OCI-LY3 (cell line): ENCODE measurements around the gene C1QTNF2.

Source experiments
- H2AFZ ChIP-seq: fragments of 200-600, 300-600 bp; shearing (Covaris generic); 2 replicates; pipeline ENCODE4 v1.6.0; 2014; ENCODE audit warnings: antibody characterized with exemption, low read depth, low read length
- H3K27ac ChIP-seq: fragments of 200-600, 300-600 bp; sonication (generic); 2 replicates; pipeline ENCODE4 v1.5.1; 2014; ENCODE audit warnings: mild to moderate bottlenecking, low read length, moderate library complexity, mixed read lengths
- H3K27me3 ChIP-seq: fragments of 200-600, 300-600 bp; sonication (generic); 2 replicates; pipeline ENCODE4 v1.6.1; 2014; ENCODE audit warnings: low read depth, low read length, mixed read lengths
- H3K36me3 ChIP-seq: fragments of 200-600, 300-600 bp; sonication (generic); replicated peaks from 2 replicates; pipeline ENCODE3; 2014; ENCODE audit warnings: low read depth, low read length, mixed read lengths
- H3K4me1 ChIP-seq: fragments of 300-600, 200-600 bp; sonication (generic); 2 replicates; pipeline ENCODE4 v1.6.1; 2014; ENCODE audit warnings: low read length, mixed read lengths
- H3K4me2 ChIP-seq: fragments of 200-600, 300-600 bp; sonication (generic); 2 replicates; pipeline ENCODE4 v1.6.1; 2014; ENCODE audit warnings: low read length, mixed read lengths
- H3K4me3 ChIP-seq: fragments of 300-600, 200-600 bp; sonication (generic); 2 replicates; pipeline ENCODE4 v1.5.1; 2014; ENCODE audit warnings: antibody characterized with exemption, mild to moderate bottlenecking, low read length, moderate library complexity
- H3K79me2 ChIP-seq: fragments of 300-600, 200-600 bp; shearing (Covaris generic); 2 replicates; pipeline ENCODE4 v1.6.1; 2014; ENCODE audit warnings: mild to moderate bottlenecking, low read length, mixed read lengths
- H3K9ac ChIP-seq: fragments of 300-600, 200-600 bp; shearing (Covaris generic); 2 replicates; pipeline ENCODE4 v1.6.0; 2014; ENCODE audit warnings: mild to moderate bottlenecking, low read length, moderate library complexity
- H3K9me3 ChIP-seq: fragments of 200-600, 300-600 bp; shearing (Covaris generic); 2 replicates; pipeline ENCODE4 v1.6.1; 2014; ENCODE audit warnings: low read length, mixed read lengths; ENCODE audit not compliant: insufficient read depth
- H4K20me1 ChIP-seq: fragments of 200-600, 300-600 bp; sonication (generic); 2 replicates; pipeline ENCODE4 v1.6.1; 2016; ENCODE audit warnings: low read length, mixed read lengths; ENCODE audit not compliant: insufficient read depth
- CTCF ChIP-seq: fragments of 200-600, 300-600 bp; sonication (generic); IDR thresholded peaks from 2 replicates; pipeline ENCODE4 v1.5.1; 2014; ENCODE audit warnings: antibody characterized with exemption, low read length, low read depth
- EZH2phosphoT487 ChIP-seq: fragments of 200-600 bp; shearing (Covaris generic); IDR thresholded peaks from 2 replicates; pipeline ENCODE4 v1.6.1; 2018; ENCODE audit warnings: antibody characterized with exemption, mixed run types, low read depth

C1QTNF2 gene

GRCh38 chr5:160354666-160355065, 15.8 kb downstream of the C1QTNF2 start:
- no peaks in the 10 kb centered on the region for H3K4me1 ChIP-seq
- no peak for TF ChIP-seq CTCF
- no peak for TF ChIP-seq EZH2phosphoT487

GRCh38 chr5:160353379-160353778, 17.0 kb downstream of the C1QTNF2 start:
- TF ChIP-seq EZH2phosphoT487 (no peak), CTCF (no peak)

More at GRCh38 chr5:160354666-160355065, 15.8 kb downstream of the C1QTNF2 start:
- no peak overlapping the region for H3K9ac ChIP-seq
- no peaks in the 10 kb centered on the region for H3K27me3 ChIP-seq
- no peak overlapping the region for H3K27ac ChIP-seq
- no peaks in the 10 kb centered on the region for H4K20me1 ChIP-seq
- H3K4me2 ChIP-seq: no peak overlapping the region
- H3K9me3 ChIP-seq: no peaks in the 10 kb centered on the region
- H3K36me3 ChIP-seq: no peaks in the 10 kb centered on the region
- H3K79me2 ChIP-seq: no peaks in the 10 kb centered on the region
- H3K4me3 ChIP-seq: no peak overlapping the region
- H2AFZ ChIP-seq: no peak overlapping the region

GRCh38 chr5:160352308-160352707, 18.1 kb downstream of the C1QTNF2 start:
- H3K4me1 ChIP-seq: no peaks in the 10 kb centered on the region
- H2AFZ ChIP-seq: no peak overlapping the region
- no peak overlapping the region for H3K27ac ChIP-seq

More at GRCh38 chr5:160353379-160353778, 17.0 kb downstream of the C1QTNF2 start:
- no peaks in the 10 kb centered on the region for H3K36me3 ChIP-seq
- no peaks in the 10 kb centered on the region for H3K9me3 ChIP-seq
- no peak overlapping the region for H3K4me2 ChIP-seq
- no peak overlapping the region for H3K27ac ChIP-seq
- no peaks in the 10 kb centered on the region for H4K20me1 ChIP-seq
- no peaks in the 10 kb centered on the region for H3K4me1 ChIP-seq
- no peaks in the 10 kb centered on the region for H3K27me3 ChIP-seq
- H2AFZ ChIP-seq: no peak overlapping the region
- H3K9ac ChIP-seq: no peak overlapping the region
- no peaks in the 10 kb centered on the region for H3K79me2 ChIP-seq
- no peak overlapping the region for H3K4me3 ChIP-seq

GRCh38 chr5:160349935-160350303, 20.5 kb downstream of the C1QTNF2 start:
- Histone ChIP-seq H3K9ac (no peak overlapping the region), H3K27me3 (no peaks in the 10 kb centered on the region), H2AFZ (no peak overlapping the region), H3K27ac (no peak overlapping the region), H3K4me3 (no peak overlapping the region), H4K20me1 (no peaks in the 10 kb centered on the region), H3K36me3 (no peaks in the 10 kb centered on the region), H3K79me2 (no peaks in the 10 kb centered on the region), H3K4me1 (peaks cover 3% of the 10 kb centered on the region; the same call in 1 of the 2 replicates), H3K9me3 (no peaks in the 10 kb centered on the region), H3K4me2 (no peak overlapping the region)
- TF ChIP-seq CTCF (no peak), EZH2phosphoT487 (no peak)

More at GRCh38 chr5:160352308-160352707, 18.1 kb downstream of the C1QTNF2 start:
- Histone ChIP-seq H3K27me3 (no peaks in the 10 kb centered on the region), H3K79me2 (no peaks in the 10 kb centered on the region), H3K4me3 (no peak overlapping the region), H3K36me3 (no peaks in the 10 kb centered on the region), H3K9me3 (no peaks in the 10 kb centered on the region), H3K4me2 (no peak overlapping the region), H4K20me1 (no peaks in the 10 kb centered on the region), H3K9ac (no peak overlapping the region)
- no peak for TF ChIP-seq EZH2phosphoT487
- TF ChIP-seq CTCF: no peak
